ENCODE data around the gene OLIG3.

The OLIG3 gene

GRCh38 chr6:137465378-137466009 is 28.7 kb downstream of the OLIG3 start:
- DNase-seq: no peak

- no peak for DNase-seq
Observed at GRCh38 chr6:137452333-137452894, 41.8 kb downstream of the OLIG3 start.

DNA sequence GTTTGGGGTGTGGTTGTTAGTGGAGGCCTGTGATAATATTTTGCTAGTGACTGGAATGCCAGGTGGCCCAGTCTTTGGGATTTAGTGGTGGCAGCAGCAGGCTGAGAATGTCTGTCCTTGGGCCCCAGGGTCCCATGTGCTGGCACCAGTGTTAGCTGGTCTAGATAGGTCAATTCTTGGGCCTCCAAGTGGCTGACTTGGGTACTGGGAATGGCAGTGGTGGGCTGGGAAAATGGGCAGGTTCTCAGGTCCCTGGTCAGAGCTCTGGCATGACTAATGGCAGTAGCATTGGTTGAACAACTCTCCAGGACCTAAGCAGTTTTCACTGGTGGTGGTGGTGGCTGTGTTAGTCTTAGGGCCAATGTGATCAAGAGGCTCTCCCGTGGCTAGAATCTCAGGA is 50.3 kb downstream of the OLIG3 start:
- no peak for DNase-seq

Measured in NCI-H1694 treated with DMSO at 0.1 percent for 48 hours (cell line).